Brain microvascular endothelial cell (primary cell): ENCODE data around the gene PCID2.

Experiments
- DNase-seq: peaks from one replicate; pipeline ENCODE4 v3.0.0-alpha.2; 2020
- H3K27ac ChIP-seq: fragments of 250-450 bp; sonication (Bioruptor Pico); 2 replicates; pipeline ENCODE4 v1.5.1; 2020; ENCODE audit warnings: mild to moderate bottlenecking, moderate library complexity
- H3K27me3 ChIP-seq: fragments of 250-450 bp; sonication (Bioruptor Pico); replicated peaks from 2 replicates; pipeline ENCODE4 v1.5.1; 2020; ENCODE audit warnings: mild to moderate bottlenecking
- H3K36me3 ChIP-seq: fragments of 250-450 bp; sonication (Bioruptor Pico); replicated peaks from 2 replicates; pipeline ENCODE4 v1.5.1; 2020; ENCODE audit warnings: mild to moderate bottlenecking
- H3K4me3 ChIP-seq: 2 replicates; pipeline ENCODE4 v1.5.1; 2011; ENCODE audit warnings: low read depth, mild to moderate bottlenecking, control low read depth, low read length, moderate library complexity
- CTCF ChIP-seq: IDR thresholded peaks from 2 replicates; pipeline ENCODE4 v1.5.1; 2011; ENCODE audit warnings: low read depth, mild to moderate bottlenecking, moderate library complexity, low read length, control low read depth, inconsistent platforms; ENCODE audit errors: missing control alignments
- in situ Hi-C: cut with HindIII; loops from 2 replicates; pipeline ENCODE4 v1.10.0; 2017; ENCODE audit warnings: low sequenced_read_pairs, low pct_ligation_motif_present

The PCID2 gene

GRCh38 chr13:113176280-113176679, 32.2 kb downstream of the PCID2 start:
- H3K4me3 ChIP-seq: no peak overlapping the region
- peaks cover 45% of the 10 kb centered on the region for H3K36me3 ChIP-seq
- in situ Hi-C loops: no loop called here
- TF ChIP-seq CTCF: no peak
- no peak overlapping the region for H3K27ac ChIP-seq
- no peak for DNase-seq
- no peaks in the 10 kb centered on the region for H3K27me3 ChIP-seq

- H3K27ac ChIP-seq: no peak overlapping the region
These were observed 36.0 kb downstream of the PCID2 start for GRCh38 chr13:113172419-113172926.

GRCh38 chr13:113171250-113172125, 37.0 kb downstream of the PCID2 start:
- Histone ChIP-seq H3K27me3 (no peaks in the 10 kb centered on the region), H3K36me3 (peaks cover 36% of the 10 kb centered on the region), H3K4me3 (no peak overlapping the region), H3K27ac (no peak overlapping the region)
- DNase-seq: no peak
- no peak for TF ChIP-seq CTCF
- in situ Hi-C loops: no loop called here

More at GRCh38 chr13:113172419-113172926, 36.0 kb downstream of the PCID2 start:
- TF ChIP-seq CTCF: no peak
- in situ Hi-C loops: no loop called here
- no peaks in the 10 kb centered on the region for H3K27me3 ChIP-seq
- peaks cover 41% of the 10 kb centered on the region for H3K36me3 ChIP-seq
- DNase-seq: no peak
- H3K4me3 ChIP-seq: no peak overlapping the region

GRCh38 chr13:113170511-113170910, 38.0 kb downstream of the PCID2 start:
- Histone ChIP-seq H3K4me3 (no peak overlapping the region), H3K27ac (no peak overlapping the region), H3K27me3 (no peaks in the 10 kb centered on the region), H3K36me3 (peaks cover 32% of the 10 kb centered on the region)
- in situ Hi-C loops: no loop called here
- no peak for TF ChIP-seq CTCF
- DNase-seq: no peak

GRCh38 chr13:113169277-113170272, 38.9 kb downstream of the PCID2 start:
- Histone ChIP-seq H3K36me3 (peaks cover 24% of the 10 kb centered on the region), H3K27ac (no peak overlapping the region), H3K4me3 (no peak overlapping the region), H3K27me3 (no peaks in the 10 kb centered on the region)
- DNase-seq: no peak
- in situ Hi-C loops: no loop called here
- no peak for TF ChIP-seq CTCF
